Measurements from ENCODE around the gene RNF40. TPM values are rescaled to one million over a fixed set of nuclear protein-coding genes. Genes with fewer than 3 reads are reported as not detected.

The RNF40 gene
- polyA plus RNA-seq, 1 donor from 2014 or later = 85.2 TPM

GRCh38 chr16:30767767-30768465 lies 5.8 kb downstream of the RNF40 start:
- H3K27ac ChIP-seq (ENCODE audit: low read length) = no peak overlapping the region
- no peaks in the 10 kb centered on the region for H3K9me3 ChIP-seq (ENCODE audit: low read length)
- H3K9me2 ChIP-seq (ENCODE audit: insufficient read depth, low read length) = no peaks in the 10 kb centered on the region
- peaks cover 12% of the 10 kb centered on the region for H3K79me2 ChIP-seq (replicated peaks; ENCODE audit: insufficient read depth, low read length)
- H3K9ac ChIP-seq (ENCODE audit: low read length) = no peak overlapping the region
- no peaks in the 10 kb centered on the region for H3K27me3 ChIP-seq (ENCODE audit: insufficient read depth, low read depth, low read length)
- no peak overlapping the region for H3K4me3 ChIP-seq (ENCODE audit: low read length)
- TF ChIP-seq REST (IDR thresholded peaks at IDR 0.05; ENCODE audit: borderline replicate concordance) = no peak
- TF ChIP-seq SMC3 (conservative IDR thresholded peaks at IDR 0.05; ENCODE audit: poor library complexity) = no peak
- TF ChIP-seq RAD21 (conservative IDR thresholded peaks at IDR 0.05) = no peak
- no peak for TF ChIP-seq MXI1 (conservative IDR thresholded peaks at IDR 0.05; ENCODE audit: poor library complexity, severe bottlenecking)
- no peak for TF ChIP-seq EZH2 (IDR thresholded peaks at IDR 0.05; ENCODE audit: borderline replicate concordance, insufficient read depth, low read length, poor library complexity, severe bottlenecking)
- no peak for TF ChIP-seq TAF1 (IDR thresholded peaks at IDR 0.05; ENCODE audit: low read depth)
- H2AFZ ChIP-seq (ENCODE audit: low read depth, low read length) = no peak overlapping the region
- no peak overlapping the region for H3K4me2 ChIP-seq (ENCODE audit: low read length)
- H4K20me1 ChIP-seq (ENCODE audit: insufficient read depth) = no peaks in the 10 kb centered on the region
- no peaks in the 10 kb centered on the region for H3F3A ChIP-seq (ENCODE audit: insufficient read depth, low read length, poor library complexity, severe bottlenecking)
- H3K36me3 ChIP-seq (ENCODE audit: insufficient read depth, low read length) = no peaks in the 10 kb centered on the region

- H3K27me3 ChIP-seq (ENCODE audit: insufficient read depth, low read depth, low read length) = no peaks in the 10 kb centered on the region
- no peaks in the 10 kb centered on the region for H3K9me2 ChIP-seq (ENCODE audit: insufficient read depth, low read length)
- no peak overlapping the region for H3K9ac ChIP-seq (ENCODE audit: low read length)
- H2AFZ ChIP-seq (ENCODE audit: low read depth, low read length) = no peak overlapping the region
- no peaks in the 10 kb centered on the region for H3K36me3 ChIP-seq (ENCODE audit: insufficient read depth, low read length)
- no peak overlapping the region for H3K4me2 ChIP-seq (ENCODE audit: low read length)
- H4K20me1 ChIP-seq (ENCODE audit: insufficient read depth) = no peaks in the 10 kb centered on the region
- H3K79me2 ChIP-seq (replicated peaks; ENCODE audit: insufficient read depth, low read length) = peaks cover 4% of the 10 kb centered on the region
- TF ChIP-seq TAF1 (IDR thresholded peaks at IDR 0.05; ENCODE audit: low read depth) (no peak), RAD21 (conservative IDR thresholded peaks at IDR 0.05) (no peak), EP300 (conservative IDR thresholded peaks at IDR 0.05; ENCODE audit: poor library complexity, severe bottlenecking) (no peak), MXI1 (conservative IDR thresholded peaks at IDR 0.05; ENCODE audit: poor library complexity, severe bottlenecking) (no peak), CTCF (IDR thresholded peaks at IDR 0.05; ENCODE audit: poor library complexity, severe bottlenecking) (no peak), REST (IDR thresholded peaks at IDR 0.05; ENCODE audit: borderline replicate concordance) (no peak), POLR2AphosphoS5 (IDR thresholded peaks at IDR 0.05) (no peak), EZH2 (IDR thresholded peaks at IDR 0.05; ENCODE audit: borderline replicate concordance, insufficient read depth, low read length, poor library complexity, severe bottlenecking) (no peak), SMC3 (conservative IDR thresholded peaks at IDR 0.05; ENCODE audit: poor library complexity) (no peak)
- H3K9me3 ChIP-seq (ENCODE audit: low read length) = no peaks in the 10 kb centered on the region
- no peak overlapping the region for H3K27ac ChIP-seq (ENCODE audit: low read length)
- H3K4me3 ChIP-seq (ENCODE audit: low read length) = no peak overlapping the region
- no peaks in the 10 kb centered on the region for H3F3A ChIP-seq (ENCODE audit: insufficient read depth, low read length, poor library complexity, severe bottlenecking)
Observed at GRCh38 chr16:30768583-30769181, 6.6 kb downstream of the RNF40 start.
